Spleen (tissue), 7 donors: ENCODE data around the gene OTUD1.

ENCODE experiments used
- CTCF ChIP-seq, 11 experiments: fragments of 200-600 bp in 7 of 11; fragments of 450-650 bp in 4 of 11; sonication (generic) in 4 of 11; IDR thresholded peaks in 8 of 11; conservative IDR thresholded peaks in 3 of 11; 1 replicate in 7 of 11; 2 replicates in 4 of 11; pipeline versions ENCODE4 v1.4.0 to v1.8.0; 2016 to 2021; ENCODE audit warnings: antibody characterized with exemption in 11 of 11, inconsistent platforms in 4 of 11, mild to moderate bottlenecking in 1 of 11
- POLR2A ChIP-seq, 3 donors: fragments of 450-650 bp; IDR thresholded peaks; one replicate each; pipeline ENCODE4 v1.5.1; 2017; ENCODE audit warnings: antibody characterized with exemption in 3 of 3, mild to moderate bottlenecking in 1 of 3
- POLR2AphosphoS5 ChIP-seq, 3 donors: sonication (generic); formaldehyde crosslinking; IDR thresholded peaks; one replicate each; pipeline ENCODE4 v1.5.1; 2017; ENCODE audit warnings: antibody characterized with exemption in 3 of 3
- donor health status: DM: no; HTN: no; CAD: no; lungs with moderate emphysema.
- donor health status: DM: no; HTN: no; CAD: no.
- donor health status: DM: no; HTN: no; CAD: no.

- TF ChIP-seq CTCF (IDR thresholded peaks at IDR 0.05 in 8 of 11, conservative IDR thresholded peaks at IDR 0.05 in 3 of 11) (no peak), POLR2A (IDR thresholded peaks at IDR 0.05) (no peak), POLR2AphosphoS5 (IDR thresholded peaks at IDR 0.05) (no peak)
Observed at GRCh38 chr10:23459308-23459939, 20.5 kb downstream of the OTUD1 start.
